Neutrophil (primary cell): Measurements from ENCODE around the gene DPH6.
"Not testable (repeated sequence)": the region's sequence is repeated elsewhere in the genome, so short reads cannot be mapped to it uniquely, and the experiment has no call there.

Source experiments
- H3K27ac ChIP-seq: fragments of 200-600 bp; sonication (generic); 2 replicates; pipeline ENCODE4 v1.5.1; 2016; ENCODE audit warnings: mild to moderate bottlenecking, moderate library complexity
- H3K27me3 ChIP-seq: fragments of 200-600 bp; sonication (generic); 2 replicates; pipeline ENCODE4 v1.6.0; 2016; ENCODE audit warnings: mild to moderate bottlenecking
- H3K36me3 ChIP-seq: fragments of 200-600 bp; sonication (generic); 2 replicates; pipeline ENCODE4 v1.5.1; 2017
- H3K4me1 ChIP-seq, 2 experiments: fragments of 200-600 bp in 1 of 2; sonication (generic) in 1 of 2; 1 replicate in 1 of 2; 2 replicates in 1 of 2; pipeline versions ENCODE4 v1.5.1 to v1.6.1; 2013 to 2016; ENCODE audit warnings: low read depth in 1 of 2, low read length in 1 of 2, mild to moderate bottlenecking in 1 of 2, moderate library complexity in 1 of 2; ENCODE audit not compliant: control insufficient read depth in 1 of 2, insufficient read depth in 1 of 2
- H3K4me3 ChIP-seq, 2 experiments: fragments of 200-600 bp in 1 of 2; sonication (generic) in 1 of 2; 1 replicate in 1 of 2; 2 replicates in 1 of 2; pipeline ENCODE4 v1.5.1; 2013 to 2016; ENCODE audit warnings: low read depth in 1 of 2, low read length in 1 of 2, mild to moderate bottlenecking in 1 of 2, moderate library complexity in 1 of 2
- H3K9me3 ChIP-seq: fragments of 200-600 bp; sonication (generic); 2 replicates; pipeline ENCODE4 v1.5.1; 2016
- TF ChIP-seq, protein P1 (sequence below): fragments of 200-600 bp; sonication (generic); IDR thresholded peaks from 2 replicates; pipeline ENCODE4 v1.5.1; 2016; ENCODE audit warnings: antibody characterized with exemption

DPH6 gene

GRCh38 chr15:35545824-35546510 is at the start of gene DPH6:
Gene DPH6, minus strand, starts transcription at chr15:35546165. Its CDS starts 24 bp downstream, at chr15:35546141.
- Histone ChIP-seq H3K27me3 (no peaks in the 10 kb centered on the region), H3K4me3 (peak within 1 kb of the TSS; percentile 77 to 79), H3K4me1 (peaks cover 4 to 5% of the 10 kb centered on the region in 2 experiments), H3K36me3 (no peaks in the 10 kb centered on the region), H3K9me3 (no peaks in the 10 kb centered on the region), H3K27ac (peak within 1 kb of the TSS; percentile 81)
- TF ChIP-seq, protein P1, sequence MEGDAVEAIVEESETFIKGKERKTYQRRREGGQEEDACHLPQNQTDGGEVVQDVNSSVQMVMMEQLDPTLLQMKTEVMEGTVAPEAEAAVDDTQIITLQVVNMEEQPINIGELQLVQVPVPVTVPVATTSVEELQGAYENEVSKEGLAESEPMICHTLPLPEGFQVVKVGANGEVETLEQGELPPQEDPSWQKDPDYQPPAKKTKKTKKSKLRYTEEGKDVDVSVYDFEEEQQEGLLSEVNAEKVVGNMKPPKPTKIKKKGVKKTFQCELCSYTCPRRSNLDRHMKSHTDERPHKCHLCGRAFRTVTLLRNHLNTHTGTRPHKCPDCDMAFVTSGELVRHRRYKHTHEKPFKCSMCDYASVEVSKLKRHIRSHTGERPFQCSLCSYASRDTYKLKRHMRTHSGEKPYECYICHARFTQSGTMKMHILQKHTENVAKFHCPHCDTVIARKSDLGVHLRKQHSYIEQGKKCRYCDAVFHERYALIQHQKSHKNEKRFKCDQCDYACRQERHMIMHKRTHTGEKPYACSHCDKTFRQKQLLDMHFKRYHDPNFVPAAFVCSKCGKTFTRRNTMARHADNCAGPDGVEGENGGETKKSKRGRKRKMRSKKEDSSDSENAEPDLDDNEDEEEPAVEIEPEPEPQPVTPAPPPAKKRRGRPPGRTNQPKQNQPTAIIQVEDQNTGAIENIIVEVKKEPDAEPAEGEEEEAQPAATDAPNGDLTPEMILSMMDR: no peak

DNA sequence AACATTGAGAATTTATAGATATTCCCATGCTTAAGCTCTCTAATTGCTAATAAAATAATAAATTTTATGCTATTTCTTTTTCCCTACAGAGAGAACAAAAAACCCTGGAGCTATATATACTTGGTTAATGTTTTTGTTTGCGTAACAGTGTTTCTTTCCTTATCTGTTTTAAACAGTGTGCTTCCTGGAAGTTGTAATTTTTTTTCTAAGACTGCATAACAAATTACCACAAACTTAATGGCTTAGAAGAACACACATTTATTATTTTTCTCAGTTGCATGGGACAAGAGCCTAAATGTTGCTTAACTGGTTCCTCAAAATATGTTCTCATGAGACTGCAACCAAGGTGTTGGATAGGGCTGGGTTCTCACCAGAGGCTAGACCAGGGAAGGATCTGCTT is 49.7 kb upstream of the DPH6 start:
- H3K27ac ChIP-seq: no peak overlapping the region
- H3K9me3 ChIP-seq: no peaks in the 10 kb centered on the region
- TF ChIP-seq, protein P1: no peak
- no peaks in the 10 kb centered on the region for H3K4me1 ChIP-seq
- no peaks in the 10 kb centered on the region for H3K36me3 ChIP-seq
- no peaks in the 10 kb centered on the region for H3K27me3 ChIP-seq
- H3K4me3 ChIP-seq: no peak overlapping the region

GRCh38 chr15:35591987-35592386 is 46.0 kb upstream of the DPH6 start:
- not testable (repeated sequence) for H3K9me3 ChIP-seq, H3K27ac ChIP-seq, H3K4me1 ChIP-seq, H3K4me3 ChIP-seq, H3K36me3 ChIP-seq, H3K27me3 ChIP-seq

- no peaks in the 10 kb centered on the region for H3K4me1 ChIP-seq
- TF ChIP-seq, protein P1: no peak
- H3K9me3 ChIP-seq: no peaks in the 10 kb centered on the region
- no peaks in the 10 kb centered on the region for H3K27me3 ChIP-seq
- H3K27ac ChIP-seq: no peak overlapping the region
- no peaks in the 10 kb centered on the region for H3K36me3 ChIP-seq
- no peak overlapping the region for H3K4me3 ChIP-seq
Observed at GRCh38 chr15:35583863-35584528, 38.0 kb upstream of the DPH6 start.

GRCh38 chr15:35580606-35581005 is 34.6 kb upstream of the DPH6 start:
- H3K9me3 ChIP-seq: no peaks in the 10 kb centered on the region
- H3K27ac ChIP-seq: no peak overlapping the region
- H3K4me3 ChIP-seq: no peak overlapping the region
- no peaks in the 10 kb centered on the region for H3K36me3 ChIP-seq
- H3K27me3 ChIP-seq: no peaks in the 10 kb centered on the region
- TF ChIP-seq, protein P1: no peak
- H3K4me1 ChIP-seq: no peaks in the 10 kb centered on the region

DNA sequence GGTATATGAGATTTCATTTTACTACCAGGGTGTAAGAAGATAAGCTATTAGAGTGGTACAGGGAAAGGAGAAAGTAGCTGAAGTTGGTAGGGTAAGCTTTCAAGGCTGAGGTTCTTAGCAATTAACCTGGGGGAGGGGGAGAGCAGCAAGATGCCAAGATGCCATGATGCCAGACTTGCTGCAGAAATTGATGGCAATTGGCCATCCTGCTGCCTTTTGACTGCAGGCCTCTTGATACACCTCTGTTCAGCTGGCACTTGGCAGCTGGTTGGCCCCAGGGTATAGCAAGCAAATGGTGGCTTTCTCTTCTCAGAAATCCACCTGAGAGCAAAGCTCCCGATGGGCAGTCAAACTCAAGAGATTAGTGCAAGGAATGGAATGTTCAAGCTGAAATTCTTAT is 21.4 kb upstream of the DPH6 start:
- no peak overlapping the region for H3K4me3 ChIP-seq
- no peaks in the 10 kb centered on the region for H3K36me3 ChIP-seq
- TF ChIP-seq, protein P1: no peak
- no peak overlapping the region for H3K27ac ChIP-seq
- no peaks in the 10 kb centered on the region for H3K27me3 ChIP-seq
- H3K4me1 ChIP-seq: no peaks in the 10 kb centered on the region
- H3K9me3 ChIP-seq: no peaks in the 10 kb centered on the region
